Fibroblast of skin of left biceps (primary cell): ENCODE results near the gene METTL3.

Experiments
- DNase-seq, 2 experiments: peaks; one replicate each; pipeline ENCODE4 v3.0.0-alpha.2; 2013; ENCODE audit warnings: low read depth in 2 of 2

The METTL3 gene

DNA sequence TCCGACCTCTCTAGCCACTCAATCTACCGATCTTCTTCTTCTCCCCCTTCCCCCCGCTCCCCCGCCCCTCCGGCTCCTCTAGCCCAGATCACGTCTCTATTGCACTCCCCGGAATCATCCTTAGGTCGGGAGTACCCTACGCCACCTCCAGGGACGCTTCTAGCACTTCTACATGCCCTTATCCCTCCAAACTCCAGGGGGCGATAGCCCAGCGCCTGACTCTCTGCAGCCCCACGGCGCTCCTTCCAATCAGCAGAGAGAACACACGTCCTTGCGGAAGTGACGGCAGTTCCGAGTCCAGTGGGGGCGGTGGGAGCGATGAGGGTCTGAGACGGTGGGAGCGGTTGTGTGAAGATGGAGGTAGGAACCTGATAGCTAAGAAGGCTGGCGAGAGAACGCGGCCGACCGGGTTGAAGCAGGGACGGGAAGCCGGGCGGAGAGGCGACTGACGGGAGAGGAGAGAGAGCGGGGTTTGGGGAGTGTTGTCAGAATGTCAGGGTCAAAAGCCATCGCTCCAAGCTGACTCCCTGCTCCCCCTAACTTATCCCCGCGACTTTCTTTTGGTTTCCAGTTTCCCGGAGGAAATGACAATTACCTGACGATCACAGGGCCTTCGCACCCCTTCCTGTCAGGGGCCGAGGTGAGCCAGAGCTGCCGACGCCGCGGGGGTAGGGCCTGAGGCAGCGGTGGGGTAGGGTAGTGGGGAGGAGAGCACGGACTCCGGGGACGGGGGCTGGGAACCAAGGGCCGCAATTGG, 34.0 kb downstream of the METTL3 start, which contains the start of the genes RAB2B and TOX4:
Gene RAB2B, minus strand, starts transcription at position 35 of the 757 bp plus-strand sequence. CDS start 87 bp downstream, outside the sequence.
Gene TOX4, plus strand, starts transcription at position 271 of the 757 bp plus-strand sequence. Its CDS starts 84 bp downstream, at position 355.
- DNase-seq = peak; percentile 95 to 96

DNA sequence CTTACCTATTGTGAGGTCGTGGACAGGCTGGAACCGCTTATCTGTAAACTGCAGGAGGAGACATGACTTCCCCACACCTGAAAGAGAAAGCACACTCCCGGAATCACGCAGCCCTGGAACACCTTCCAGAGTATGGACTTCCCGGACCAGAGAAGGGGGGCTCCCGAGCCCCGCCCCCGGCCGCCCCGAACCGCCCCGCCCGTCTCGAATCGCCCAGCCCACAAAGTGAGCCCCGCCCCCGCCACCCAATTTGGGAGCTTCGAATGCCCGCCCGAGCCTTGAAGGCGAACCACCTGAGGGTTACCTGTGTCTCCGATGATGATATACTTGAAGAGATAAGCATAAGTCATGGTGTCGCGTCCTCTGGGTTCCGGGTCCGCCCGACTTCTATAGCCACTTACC, 34.6 kb downstream of the METTL3 start:
- DNase-seq = no peak

DNA sequence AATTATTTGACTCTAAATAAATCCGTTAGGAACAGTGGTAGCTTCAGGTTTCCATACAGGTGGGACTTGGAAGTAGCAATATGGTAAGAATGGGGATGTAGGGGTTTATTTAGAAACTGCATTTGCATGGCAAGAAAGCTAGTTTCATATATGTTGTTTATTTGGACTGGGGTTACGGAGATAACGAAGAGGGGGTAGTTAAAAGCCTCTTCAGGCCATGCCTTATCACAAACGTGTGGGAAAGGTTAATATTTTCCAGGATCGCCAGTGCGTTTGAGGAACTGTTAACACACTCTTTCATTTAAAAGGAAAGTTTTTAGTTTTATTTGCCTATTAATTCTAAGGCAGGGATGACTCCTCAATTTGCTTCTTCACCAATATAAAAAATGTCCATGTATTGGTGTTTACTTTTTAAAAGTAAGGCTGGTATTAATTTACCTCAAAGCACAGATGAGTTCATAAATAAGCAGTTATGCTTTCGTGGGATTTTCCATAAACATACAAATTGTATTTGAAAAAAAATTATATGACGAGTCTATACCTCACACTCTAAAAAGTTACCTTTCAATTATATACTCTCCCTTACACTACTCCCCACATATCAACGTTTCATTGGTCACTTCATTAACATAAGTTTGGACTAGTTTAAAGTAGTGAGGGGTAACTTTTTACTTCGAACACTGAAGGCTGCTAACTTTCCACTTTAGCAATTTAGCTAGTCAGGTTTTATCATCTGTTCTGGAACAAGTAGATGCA, 35.2 kb downstream of the METTL3 start:
- no peak for DNase-seq

DNA sequence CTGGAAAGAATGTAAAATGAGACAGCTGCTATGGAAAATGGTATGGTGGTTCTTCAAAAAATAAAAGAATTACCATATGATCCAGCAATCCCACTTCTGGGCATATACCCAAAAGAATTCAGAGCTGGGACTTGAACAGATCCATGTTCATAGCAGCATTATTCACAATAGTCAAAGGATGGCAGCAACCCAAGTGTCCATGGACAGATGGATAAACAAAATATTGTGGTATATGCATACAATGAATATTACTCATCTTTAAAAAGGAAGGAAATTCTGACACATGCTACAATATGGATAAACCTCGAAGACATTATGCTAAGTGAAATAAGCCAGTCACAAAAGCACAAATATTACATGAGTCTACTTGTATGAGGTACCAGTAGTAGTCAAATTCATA, 43.5 kb downstream of the METTL3 start:
- DNase-seq = peak; percentile 96 to 97

DNA sequence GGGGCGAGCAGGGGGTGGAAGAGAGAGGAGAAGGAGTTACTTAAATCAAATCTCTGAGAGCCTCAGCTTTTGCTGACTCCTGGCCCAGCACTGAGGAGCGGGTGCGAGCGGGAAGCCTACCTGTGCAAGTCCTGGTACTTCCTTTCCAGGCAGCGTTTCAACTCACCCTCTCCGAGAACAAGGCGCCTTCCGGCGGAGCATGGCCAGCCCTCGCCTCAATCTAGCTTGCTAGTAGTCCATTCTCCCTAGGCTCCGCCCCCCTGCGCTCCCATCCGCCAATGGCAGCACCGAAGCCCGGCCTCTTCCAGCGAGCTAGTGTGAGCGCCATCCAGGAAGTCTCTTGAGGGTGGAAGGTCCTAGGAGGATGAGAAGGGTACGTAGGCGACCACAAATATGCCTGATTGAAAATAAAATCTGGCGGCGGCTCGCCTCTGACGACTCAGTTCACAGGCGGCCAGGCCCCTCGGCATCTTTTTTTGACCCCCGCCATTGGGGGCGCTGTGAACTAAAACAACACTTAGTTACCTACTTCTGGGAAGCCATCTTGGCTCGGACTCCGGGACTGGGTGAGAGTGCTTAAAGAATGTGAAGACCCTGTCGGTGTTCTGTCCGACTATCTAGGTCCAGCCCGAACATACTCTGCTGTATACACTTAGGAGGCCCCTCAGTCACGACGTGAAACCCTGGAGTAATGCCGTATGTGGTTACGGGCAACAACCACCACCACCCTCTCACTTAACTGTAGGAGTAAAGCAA, 55.0 kb downstream of the METTL3 start, which contains the start of gene CHD8:
Gene CHD8, minus strand, starts transcription at position 212 of the 756 bp plus-strand sequence. CDS start 24,480 bp downstream, outside the sequence.
- DNase-seq = peak; percentile 99 to 100

DNA sequence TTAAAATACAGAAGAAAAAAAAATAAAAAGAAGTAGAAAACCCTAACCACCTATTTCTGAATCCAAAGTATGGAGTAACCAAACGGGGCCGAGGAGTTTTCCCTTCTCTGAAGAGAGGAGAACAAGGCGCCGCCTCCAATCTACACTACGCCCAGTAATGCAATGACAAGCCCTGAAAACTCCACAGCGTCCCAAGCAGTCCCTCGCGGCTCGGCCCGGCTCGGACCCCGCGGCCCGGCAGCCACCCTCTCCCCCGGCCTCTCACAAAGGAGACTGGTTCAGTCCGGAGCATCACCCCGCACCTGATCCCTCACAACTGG, 55.6 kb downstream of the METTL3 start:
- DNase-seq = no peak

DNA sequence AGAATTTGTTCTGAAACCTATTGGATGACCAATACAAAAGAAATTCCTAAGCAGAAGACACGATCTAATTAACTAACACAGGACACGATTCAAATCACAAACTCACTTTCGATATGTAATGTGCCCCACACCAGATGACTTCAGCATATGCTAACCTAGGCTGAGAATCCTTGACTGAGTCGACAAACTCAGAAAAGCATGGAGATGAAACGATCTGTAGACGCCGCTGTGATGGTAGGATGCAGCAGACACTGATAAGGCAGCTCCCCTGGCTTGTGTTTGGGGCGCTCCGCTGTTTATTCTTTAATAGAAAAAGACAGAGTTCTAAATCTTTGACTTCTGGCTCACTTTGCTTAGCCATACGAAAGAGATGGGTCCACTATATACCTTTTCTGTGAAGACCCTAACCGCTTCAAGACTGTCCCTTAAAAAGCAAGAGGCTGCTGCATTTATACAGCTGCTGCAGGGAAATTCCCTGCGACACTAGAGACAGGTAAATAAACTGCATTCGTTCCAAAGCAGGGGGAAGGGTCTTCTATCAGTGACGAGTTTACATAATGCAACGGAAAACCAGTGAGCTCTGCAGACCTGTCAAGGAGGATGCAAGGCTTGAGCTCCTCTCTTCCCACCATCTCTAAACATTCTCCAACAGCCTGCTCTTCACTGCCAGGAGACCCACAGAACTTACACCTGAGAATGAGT, 56.1 kb downstream of the METTL3 start:
- no peak for DNase-seq

DNA sequence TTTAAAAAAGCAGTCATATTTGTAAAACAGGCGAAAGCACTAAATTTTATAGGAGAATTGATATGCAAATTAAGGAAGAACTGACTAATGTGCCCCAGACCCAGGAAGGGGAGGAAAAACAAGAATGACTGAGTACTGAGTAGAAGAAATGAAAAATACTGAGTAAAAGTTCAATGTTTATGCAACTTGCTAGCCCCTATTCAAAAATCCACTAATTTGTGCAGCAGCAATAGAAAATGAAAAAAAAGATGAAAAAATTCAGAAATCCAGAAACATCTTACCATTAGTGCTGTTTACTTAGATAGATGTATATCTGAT, 61.3 kb downstream of the METTL3 start:
- DNase-seq = no peak
